ENCODE data around the gene SHROOM3.

The SHROOM3 gene

DNA sequence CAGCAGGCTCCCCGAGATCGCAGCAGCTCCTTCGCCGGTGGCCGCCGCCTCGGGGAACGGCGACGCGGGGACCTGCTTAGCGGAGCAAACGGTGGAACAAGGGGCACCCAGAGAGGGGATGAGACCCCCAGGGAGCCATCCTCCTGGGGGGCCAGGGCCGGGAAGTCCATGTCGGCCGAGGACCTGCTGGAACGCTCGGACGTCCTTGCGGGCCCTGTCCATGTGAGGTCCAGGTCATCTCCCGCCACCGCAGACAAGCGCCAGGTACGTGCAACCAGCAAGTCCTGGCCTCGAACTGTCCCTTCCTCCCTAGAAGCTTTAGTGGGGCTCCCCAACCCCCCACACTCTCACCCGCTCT, 306.6 kb downstream of the SHROOM3 start:
- TF ChIP-seq ZBTB7A (IDR thresholded peaks at IDR 0.05; ENCODE audit: low read depth), result no peak
- no peak for TF ChIP-seq RAD21 (IDR thresholded peaks at IDR 0.05; ENCODE audit: low read depth)
- TF ChIP-seq FOXM1 (IDR thresholded peaks at IDR 0.05; ENCODE audit: borderline replicate concordance, low read depth), result no peak
- no peak for TF ChIP-seq YY1 (IDR thresholded peaks at IDR 0.05; ENCODE audit: low read depth)
- TF ChIP-seq, protein P1, sequence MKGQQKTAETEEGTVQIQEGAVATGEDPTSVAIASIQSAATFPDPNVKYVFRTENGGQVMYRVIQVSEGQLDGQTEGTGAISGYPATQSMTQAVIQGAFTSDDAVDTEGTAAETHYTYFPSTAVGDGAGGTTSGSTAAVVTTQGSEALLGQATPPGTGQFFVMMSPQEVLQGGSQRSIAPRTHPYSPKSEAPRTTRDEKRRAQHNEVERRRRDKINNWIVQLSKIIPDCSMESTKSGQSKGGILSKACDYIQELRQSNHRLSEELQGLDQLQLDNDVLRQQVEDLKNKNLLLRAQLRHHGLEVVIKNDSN (IDR thresholded peaks at IDR 0.05), result no peak
- no peak for TF ChIP-seq CEBPB (IDR thresholded peaks at IDR 0.05)
- no peak for TF ChIP-seq NFIC (IDR thresholded peaks at IDR 0.05)

DNA sequence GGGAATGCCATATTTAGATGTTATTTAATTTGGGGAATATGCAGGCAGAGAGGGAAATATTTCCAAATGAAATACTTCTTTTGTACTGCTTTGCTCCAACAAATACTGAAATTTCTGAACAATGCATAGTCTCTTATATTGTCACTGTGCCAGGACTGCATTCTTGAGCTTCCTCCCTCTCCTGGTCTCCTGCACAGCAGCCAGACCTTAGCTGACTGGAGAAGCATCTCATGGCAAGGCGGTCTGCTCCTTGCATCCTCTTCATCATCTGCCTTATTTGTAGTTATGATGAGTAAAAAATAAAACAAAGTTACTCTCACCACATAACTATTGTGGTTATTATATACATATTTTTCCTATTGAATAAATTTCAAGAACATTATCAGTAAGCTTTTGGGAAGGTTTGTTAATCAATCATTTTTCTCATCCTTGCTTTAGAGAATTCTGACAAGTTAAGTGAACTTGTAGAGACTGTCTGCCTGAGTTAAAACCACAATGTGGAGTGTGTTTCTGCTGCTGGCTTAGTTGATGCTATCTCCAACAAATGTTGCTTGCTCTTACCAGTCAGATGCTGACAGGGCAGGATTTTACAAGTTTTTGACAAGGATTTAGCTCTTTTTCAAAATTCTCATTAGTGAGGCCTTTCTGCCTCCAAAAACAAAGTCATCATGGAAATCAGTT, 309.4 kb downstream of the SHROOM3 start:
- TF ChIP-seq CEBPB (IDR thresholded peaks at IDR 0.05), result no peak
- TF ChIP-seq NFIC (IDR thresholded peaks at IDR 0.05), result peak; percentile 85
- TF ChIP-seq, protein P2, sequence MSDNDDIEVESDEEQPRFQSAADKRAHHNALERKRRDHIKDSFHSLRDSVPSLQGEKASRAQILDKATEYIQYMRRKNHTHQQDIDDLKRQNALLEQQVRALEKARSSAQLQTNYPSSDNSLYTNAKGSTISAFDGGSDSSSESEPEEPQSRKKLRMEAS (IDR thresholded peaks at IDR 0.05), result 0 out of 2 replicates have a peak, but pooled peaks have one; percentile 6
- TF ChIP-seq TEAD4 (IDR thresholded peaks at IDR 0.05), result peak; percentile 92
- TF ChIP-seq TAF1 (IDR thresholded peaks at IDR 0.05; ENCODE audit: low read depth), result no peak

DNA sequence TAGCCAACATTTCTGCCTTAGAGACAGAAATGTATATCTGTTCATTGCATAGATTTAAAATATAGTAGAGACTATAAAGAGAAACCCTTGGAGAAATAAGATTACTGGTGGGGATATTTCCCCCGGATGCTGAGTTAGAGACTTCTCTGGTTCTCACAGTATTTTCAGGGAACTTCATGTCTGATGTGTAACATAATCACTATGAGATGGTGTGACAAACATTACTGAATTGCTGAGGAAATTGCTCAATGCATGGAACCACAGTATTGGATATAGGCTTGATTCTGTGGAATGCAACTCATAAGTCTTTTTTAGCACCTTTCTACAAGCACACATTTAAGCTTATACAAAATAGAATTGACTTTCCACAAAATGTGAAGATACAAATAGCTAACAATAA, 310.2 kb downstream of the SHROOM3 start:
- TF ChIP-seq, protein P3, sequence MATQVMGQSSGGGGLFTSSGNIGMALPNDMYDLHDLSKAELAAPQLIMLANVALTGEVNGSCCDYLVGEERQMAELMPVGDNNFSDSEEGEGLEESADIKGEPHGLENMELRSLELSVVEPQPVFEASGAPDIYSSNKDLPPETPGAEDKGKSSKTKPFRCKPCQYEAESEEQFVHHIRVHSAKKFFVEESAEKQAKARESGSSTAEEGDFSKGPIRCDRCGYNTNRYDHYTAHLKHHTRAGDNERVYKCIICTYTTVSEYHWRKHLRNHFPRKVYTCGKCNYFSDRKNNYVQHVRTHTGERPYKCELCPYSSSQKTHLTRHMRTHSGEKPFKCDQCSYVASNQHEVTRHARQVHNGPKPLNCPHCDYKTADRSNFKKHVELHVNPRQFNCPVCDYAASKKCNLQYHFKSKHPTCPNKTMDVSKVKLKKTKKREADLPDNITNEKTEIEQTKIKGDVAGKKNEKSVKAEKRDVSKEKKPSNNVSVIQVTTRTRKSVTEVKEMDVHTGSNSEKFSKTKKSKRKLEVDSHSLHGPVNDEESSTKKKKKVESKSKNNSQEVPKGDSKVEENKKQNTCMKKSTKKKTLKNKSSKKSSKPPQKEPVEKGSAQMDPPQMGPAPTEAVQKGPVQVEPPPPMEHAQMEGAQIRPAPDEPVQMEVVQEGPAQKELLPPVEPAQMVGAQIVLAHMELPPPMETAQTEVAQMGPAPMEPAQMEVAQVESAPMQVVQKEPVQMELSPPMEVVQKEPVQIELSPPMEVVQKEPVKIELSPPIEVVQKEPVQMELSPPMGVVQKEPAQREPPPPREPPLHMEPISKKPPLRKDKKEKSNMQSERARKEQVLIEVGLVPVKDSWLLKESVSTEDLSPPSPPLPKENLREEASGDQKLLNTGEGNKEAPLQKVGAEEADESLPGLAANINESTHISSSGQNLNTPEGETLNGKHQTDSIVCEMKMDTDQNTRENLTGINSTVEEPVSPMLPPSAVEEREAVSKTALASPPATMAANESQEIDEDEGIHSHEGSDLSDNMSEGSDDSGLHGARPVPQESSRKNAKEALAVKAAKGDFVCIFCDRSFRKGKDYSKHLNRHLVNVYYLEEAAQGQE (IDR thresholded peaks at IDR 0.05; ENCODE audit: low read depth), result no peak
- no peak for TF ChIP-seq FOXM1 (IDR thresholded peaks at IDR 0.05; ENCODE audit: borderline replicate concordance, low read depth)
- TF ChIP-seq CREB1 (IDR thresholded peaks at IDR 0.05; ENCODE audit: low read depth), result no peak
- TF ChIP-seq NFIC (IDR thresholded peaks at IDR 0.05), result no peak
- peak; percentile 71 for TF ChIP-seq CEBPB (IDR thresholded peaks at IDR 0.05)
- no peak for TF ChIP-seq TEAD4 (IDR thresholded peaks at IDR 0.05)

DNA sequence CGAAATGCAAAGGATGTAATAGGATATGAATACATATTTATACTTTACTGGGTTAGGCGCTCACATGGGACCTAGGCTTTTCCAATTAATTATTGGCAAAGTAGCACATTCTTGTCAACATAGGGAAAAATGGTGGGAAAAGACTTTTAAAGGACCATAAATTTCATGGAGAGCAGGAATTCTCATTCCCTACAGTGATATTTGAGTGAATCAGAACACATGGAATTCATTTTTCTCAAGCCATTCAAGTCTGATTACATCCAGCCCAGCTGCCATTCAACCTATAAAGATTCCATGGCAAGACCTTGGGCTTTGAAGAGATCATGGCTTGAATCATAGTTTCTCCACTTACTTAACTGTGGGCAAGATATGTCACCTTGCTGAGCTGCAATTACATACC, 312.5 kb downstream of the SHROOM3 start:
- TF ChIP-seq CREB1 (IDR thresholded peaks at IDR 0.05; ENCODE audit: low read depth) (no peak), TEAD4 (IDR thresholded peaks at IDR 0.05) (no peak), ZBTB7A (IDR thresholded peaks at IDR 0.05; ENCODE audit: low read depth) (no peak), YY1 (IDR thresholded peaks at IDR 0.05; ENCODE audit: low read depth) (no peak)
- TF ChIP-seq, protein P2 (IDR thresholded peaks at IDR 0.05), result no peak
- TF ChIP-seq, protein P1 (IDR thresholded peaks at IDR 0.05), result no peak
- TF ChIP-seq, protein P3 (IDR thresholded peaks at IDR 0.05; ENCODE audit: low read depth), result no peak

DNA sequence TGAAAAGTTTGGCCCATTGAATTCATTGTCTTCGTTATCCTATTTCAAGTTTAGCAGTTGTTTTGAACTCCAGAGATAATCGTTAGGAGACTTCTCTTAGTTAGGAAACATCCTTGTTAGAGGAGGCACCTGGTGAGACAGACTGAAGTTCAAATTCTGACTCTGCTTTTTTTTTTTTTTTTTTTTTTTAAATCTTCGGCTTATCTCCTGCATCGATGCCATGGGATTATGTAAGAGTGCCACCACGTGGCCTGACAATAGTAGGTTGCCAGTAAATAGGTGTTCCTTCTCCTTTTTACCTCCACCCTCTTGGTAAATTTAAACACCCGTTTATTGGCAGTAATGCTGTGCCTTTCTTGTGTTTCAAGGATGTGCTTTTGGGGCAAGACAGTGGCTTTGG, 313.6 kb downstream of the SHROOM3 start:
- TF ChIP-seq TAF1 (IDR thresholded peaks at IDR 0.05; ENCODE audit: low read depth), result no peak
- no peak for TF ChIP-seq NFIC (IDR thresholded peaks at IDR 0.05)
- TF ChIP-seq ZBTB7A (IDR thresholded peaks at IDR 0.05; ENCODE audit: low read depth), result no peak
- peak; percentile 50; the same call in 1 of the 2 replicates for TF ChIP-seq RAD21 (IDR thresholded peaks at IDR 0.05; ENCODE audit: low read depth)
- no peak for TF ChIP-seq CREB1 (IDR thresholded peaks at IDR 0.05; ENCODE audit: low read depth)
- TF ChIP-seq, protein P2 (IDR thresholded peaks at IDR 0.05), result no peak
- TF ChIP-seq, protein P1 (IDR thresholded peaks at IDR 0.05), result peak; percentile 56; the same call in 1 of the 2 replicates

DNA sequence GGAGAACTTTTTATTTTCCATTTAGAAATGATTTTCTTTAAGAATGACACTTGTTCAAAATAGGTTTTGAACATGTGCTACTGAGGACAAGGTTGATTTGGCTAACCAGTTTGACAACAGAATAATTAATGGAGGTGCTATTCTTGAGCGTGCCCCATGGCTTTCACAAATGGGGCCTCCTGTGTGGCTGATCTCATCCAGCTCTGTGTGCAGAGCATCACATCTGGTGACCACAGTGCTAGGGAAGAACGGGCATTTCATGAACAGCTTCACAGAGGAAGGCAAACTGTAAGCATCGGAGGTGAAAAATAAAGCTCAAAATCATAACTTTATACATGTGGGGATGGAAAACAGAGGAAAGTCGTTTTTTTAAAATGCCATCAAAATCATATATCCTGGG, 314.3 kb downstream of the SHROOM3 start:
- TF ChIP-seq, protein P3 (IDR thresholded peaks at IDR 0.05; ENCODE audit: low read depth), result no peak
- no peak for TF ChIP-seq FOXM1 (IDR thresholded peaks at IDR 0.05; ENCODE audit: borderline replicate concordance, low read depth)

Data from Ishikawa (cell line).